Neural crest cell (in vitro differentiated cells): Measurements from ENCODE around the gene LAMTOR4. TPM values are rescaled to one million over a fixed set of nuclear protein-coding genes. Genes with fewer than 3 reads are reported as not detected.

Experiments
- DNase-seq: peaks from one replicate; pipeline ENCODE4 v3.0.0; 2021; ENCODE audit warnings: low read depth, mixed read lengths, low spot score
- H3K27ac Mint-ChIP-seq: one replicate; pipeline ENCODE4 v1.8.0; 2021; ENCODE audit warnings: mild to moderate bottlenecking, mixed read lengths; ENCODE audit not compliant: unreplicated experiment
- H3K27me3 Mint-ChIP-seq: 2 replicates; pipeline ENCODE4 v1.8.0; 2021; ENCODE audit warnings: low read depth, mild to moderate bottlenecking, mixed read lengths
- H3K36me3 Mint-ChIP-seq: 2 replicates; pipeline ENCODE4 v1.8.0; 2021; ENCODE audit warnings: low read depth, mild to moderate bottlenecking, mixed read lengths
- H3K4me1 Mint-ChIP-seq: 2 replicates; pipeline ENCODE4 v1.8.0; 2021; ENCODE audit warnings: mixed read lengths
- H3K4me3 Mint-ChIP-seq: one replicate; pipeline ENCODE4 v1.8.0; 2021; ENCODE audit warnings: mild to moderate bottlenecking, mixed read lengths
- H3K9me3 Mint-ChIP-seq: 2 replicates; pipeline ENCODE4 v1.8.0; 2021; ENCODE audit warnings: mixed read lengths
- CTCF ChIP-seq: fragments of 200-600 bp; sonication (generic); conservative IDR thresholded peaks from 2 replicates; pipeline ENCODE4 v1.5.0; 2021; ENCODE audit warnings: antibody characterized with exemption, mild to moderate bottlenecking
- long read RNA-seq: library from polyadenylated mRNA; unstranded; transcript quantifications from one replicate; pipeline ENCODE4 v2.0.0, GENCODE V29; 2020
- total RNA-seq: library from RNA; stranded (reverse); gene quantifications from 2 replicates; pipeline ENCODE4 v1.2.1, GENCODE V29; 2021

LAMTOR4 gene
- 134 and 135 TPM in 2 replicates for total RNA-seq
- long read RNA-seq, transcript LAMTOR4-201 (4 exons, 605 nt), result major isoform, 21 of 33 reads
- long read RNA-seq, partial matches to known transcripts, result 0 of 33 reads
- long read RNA-seq, other reads (novel, unspliced or antisense), result 3 of 33 reads

- Mint-ChIP-seq H3K4me1 (peaks cover 25% of the 10 kb centered on the region), H3K27ac (peak within 1 kb of the TSS; percentile 89), H3K27me3 (no peaks in the 10 kb centered on the region), H3K9me3 (no peaks in the 10 kb centered on the region), H3K4me3 (peak within 1 kb of the TSS; percentile 97), H3K36me3 (peaks cover 7% of the 10 kb centered on the region)
- peak; percentile 93 for DNase-seq
- no peak for TF ChIP-seq CTCF
Observed at GRCh38 chr7:100148559-100149328, at the start of gene LAMTOR4. Gene LAMTOR4 (plus strand): TSS chr7:100148918. CDS start chr7:100148973, 55 bp downstream.

- H3K36me3 Mint-ChIP-seq, result peaks cover 52% of the 10 kb centered on the region
- DNase-seq, result no peak
- peak overlapping the region; percentile 100 for H3K27ac Mint-ChIP-seq
- H3K4me3 Mint-ChIP-seq, result peak overlapping the region; percentile 99
- peaks cover 62% of the 10 kb centered on the region for H3K4me1 Mint-ChIP-seq
- no peak for TF ChIP-seq CTCF
- H3K9me3 Mint-ChIP-seq, result no peaks in the 10 kb centered on the region
- peaks cover 37% of the 10 kb centered on the region for H3K27me3 Mint-ChIP-seq
Observed at GRCh38 chr7:100099452-100099851, 49.3 kb upstream of the LAMTOR4 start.

- no peaks in the 10 kb centered on the region for H3K9me3 Mint-ChIP-seq
- peak; percentile 86 for DNase-seq
- H3K27me3 Mint-ChIP-seq, result peaks cover 30% of the 10 kb centered on the region
- peaks cover 46% of the 10 kb centered on the region for H3K36me3 Mint-ChIP-seq
- no peak for TF ChIP-seq CTCF
- H3K4me3 Mint-ChIP-seq, result peak overlapping the region; percentile 99
- peaks cover 62% of the 10 kb centered on the region for H3K4me1 Mint-ChIP-seq
- H3K27ac Mint-ChIP-seq, result peak overlapping the region; percentile 100
Observed at GRCh38 chr7:100100420-100101015, 48.2 kb upstream of the LAMTOR4 start.

GRCh38 chr7:100101016-100101862, 47.5 kb upstream of the LAMTOR4 start, which contains the start of the genes AP4M1 and MCM7:
Gene AP4M1 (plus strand): TSS chr7:100101643. CDS start chr7:100101715, 72 bp downstream.
Gene MCM7 (minus strand): TSS chr7:100101397. CDS start chr7:100101294, 103 bp downstream.
- DNase-seq, result peak; percentile 98
- Mint-ChIP-seq H3K27ac (peak within 1 kb of the TSS; percentile 100), H3K4me1 (peaks cover 56% of the 10 kb centered on the region), H3K36me3 (peaks cover 41% of the 10 kb centered on the region), H3K9me3 (no peaks in the 10 kb centered on the region), H3K27me3 (peaks cover 25% of the 10 kb centered on the region), H3K4me3 (peak within 1 kb of the TSS; percentile 99)
- no peak for TF ChIP-seq CTCF
